HG03139 (cell line): ENCODE results near the gene MTCL3.

Source experiments
- ATAC-seq: cut with Tn5 transposase; IDR thresholded peaks from one replicate; pipeline ENCODE4 v1.9.1; 2021; ENCODE audit not compliant: unreplicated experiment

Gene MTCL3

DNA sequence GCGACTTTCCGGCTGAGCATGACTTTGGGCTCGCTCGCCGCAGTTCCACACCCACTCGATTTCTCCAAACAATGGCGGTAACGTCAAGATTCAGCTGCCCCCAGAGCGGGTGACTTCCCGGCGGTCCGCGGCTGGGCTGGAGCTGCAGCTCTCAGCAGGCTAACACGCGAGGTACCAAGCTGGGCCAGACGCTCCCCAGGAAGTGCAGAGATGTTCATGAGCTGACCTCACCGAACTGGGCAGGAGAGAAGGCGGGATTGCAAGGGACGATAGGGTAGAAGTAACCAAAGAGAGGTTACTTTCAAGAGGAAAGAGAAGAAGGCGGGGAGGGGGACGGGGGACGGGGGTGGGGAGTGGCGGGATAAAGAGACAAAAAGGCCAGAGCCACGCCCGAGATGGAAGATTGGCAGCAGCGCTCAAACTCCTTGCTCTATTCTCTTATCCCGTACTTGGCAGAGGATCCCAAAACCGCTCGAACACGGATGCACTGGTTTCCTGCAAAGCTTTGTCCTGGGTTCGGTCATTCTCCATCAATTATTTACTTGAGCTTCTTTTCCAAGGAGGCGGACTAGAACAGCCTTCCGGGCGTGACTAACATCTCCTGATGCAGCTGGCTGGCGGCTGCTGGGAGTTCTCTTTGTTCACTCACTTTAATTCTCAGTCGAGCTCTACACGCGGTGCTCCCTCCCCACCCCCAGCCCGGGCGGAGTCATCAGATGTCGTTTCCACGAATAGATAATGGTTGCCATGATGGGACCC lies at the start of gene MTCL3:
Gene MTCL3, minus strand, starts transcription at position 626 of the 759 bp plus-strand sequence.
- no peak for ATAC-seq

DNA sequence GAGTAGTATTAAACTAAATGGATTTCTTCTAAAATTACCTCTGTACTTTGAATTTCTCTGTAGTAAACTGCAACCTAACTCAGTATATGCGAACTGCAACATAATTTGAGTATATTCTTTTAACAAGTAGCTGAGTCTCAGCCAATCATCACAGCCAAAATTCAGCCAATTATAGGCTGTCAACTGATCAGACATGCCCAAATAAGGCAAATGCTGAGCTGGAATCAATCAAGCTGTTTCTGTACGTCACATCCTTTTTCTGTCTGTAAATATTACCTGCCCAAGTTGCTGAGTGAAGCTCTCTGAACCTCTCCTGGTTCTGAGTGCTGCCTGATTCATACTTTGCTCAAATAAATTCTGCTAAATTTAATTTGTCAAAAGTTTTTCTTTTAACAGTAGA lies 48.3 kb upstream of the MTCL3 start:
- ATAC-seq, result no peak

- ATAC-seq, result no peak
Observed at GRCh38 chr6:127566651-127567050, 47.5 kb upstream of the MTCL3 start.

DNA sequence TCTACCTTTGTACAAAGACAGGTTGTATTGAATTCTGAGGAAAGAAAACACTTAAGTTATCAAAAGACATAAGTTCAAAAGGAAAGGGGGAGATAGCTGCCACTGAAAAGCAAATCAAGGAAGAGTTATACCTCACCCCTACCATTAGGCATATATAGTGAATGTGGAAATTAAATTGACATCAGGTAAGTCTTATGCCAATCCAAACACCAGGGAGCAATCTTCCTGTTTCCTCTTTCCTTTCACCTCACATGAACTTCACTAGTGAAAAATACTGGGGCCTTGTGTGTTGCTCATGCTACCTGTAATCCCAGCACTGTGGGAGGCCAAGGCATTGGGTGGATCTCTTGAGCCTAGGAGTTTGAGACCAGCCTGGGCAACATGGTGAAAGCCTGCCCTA lies 47.0 kb upstream of the MTCL3 start:
- no peak for ATAC-seq

DNA sequence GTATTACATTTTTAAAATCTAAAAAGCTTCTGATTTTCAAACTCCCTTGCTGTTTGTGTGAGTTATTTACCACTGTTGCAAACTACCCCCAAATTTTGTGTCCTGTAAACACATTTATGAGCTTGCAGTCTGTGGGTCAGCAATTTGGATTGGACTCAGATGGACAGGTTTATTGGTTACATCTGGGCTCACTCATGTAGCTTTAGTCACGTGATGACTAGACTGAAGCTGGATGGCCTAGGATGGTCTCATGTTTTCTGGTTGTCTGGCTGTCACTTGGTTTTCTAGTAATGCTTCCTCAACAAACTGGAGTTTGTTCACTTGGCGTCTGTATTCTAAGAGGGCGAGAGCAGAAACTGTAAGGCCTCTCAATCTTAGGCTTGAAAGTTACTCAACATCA lies 45.6 kb upstream of the MTCL3 start:
- no peak for ATAC-seq

DNA sequence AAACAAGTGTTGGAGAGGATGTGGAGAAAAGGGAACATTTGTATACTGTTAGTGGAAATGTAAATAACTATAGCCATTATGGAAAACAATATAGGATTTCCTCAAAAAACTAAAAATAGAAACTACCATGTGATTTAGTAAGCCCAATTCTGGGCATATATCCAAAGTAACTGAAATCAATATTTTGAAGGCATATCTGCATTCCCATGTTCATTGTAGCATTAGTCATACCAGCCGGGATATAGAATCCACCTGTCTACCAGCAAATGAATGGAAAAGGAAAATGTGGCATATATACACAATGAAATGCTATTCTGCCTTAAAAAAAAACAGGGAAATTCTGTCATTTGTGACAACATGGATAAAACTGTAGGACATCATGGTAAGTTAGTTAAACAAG lies 42.5 kb upstream of the MTCL3 start:
- no peak for ATAC-seq

DNA sequence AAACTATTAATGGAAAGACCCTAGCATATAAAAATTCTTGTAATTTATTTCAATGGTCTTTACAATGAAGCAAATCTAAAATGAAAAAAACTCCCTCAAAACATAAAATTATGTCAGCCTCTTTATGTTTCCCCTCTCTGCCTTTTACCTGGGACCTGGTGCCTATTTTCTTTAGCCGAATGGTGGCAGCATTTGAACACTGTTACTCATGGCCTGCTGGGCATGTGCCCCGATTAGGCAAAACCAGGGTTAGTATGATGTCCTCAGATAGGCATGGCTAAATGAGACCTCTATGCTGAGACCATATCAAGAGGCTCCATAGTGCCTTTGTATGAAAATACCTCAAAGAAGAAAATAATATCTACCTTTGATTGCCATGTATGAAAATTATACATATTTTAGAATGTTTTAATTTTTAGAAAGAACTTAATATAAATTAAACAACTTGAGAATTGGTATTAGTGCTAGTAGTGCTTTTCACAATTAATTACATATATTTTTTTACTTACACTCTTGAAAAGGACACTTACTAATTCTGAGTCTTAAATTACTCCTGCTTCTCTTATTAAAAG lies 35.4 kb upstream of the MTCL3 start:
- peak; percentile 64 for ATAC-seq

DNA sequence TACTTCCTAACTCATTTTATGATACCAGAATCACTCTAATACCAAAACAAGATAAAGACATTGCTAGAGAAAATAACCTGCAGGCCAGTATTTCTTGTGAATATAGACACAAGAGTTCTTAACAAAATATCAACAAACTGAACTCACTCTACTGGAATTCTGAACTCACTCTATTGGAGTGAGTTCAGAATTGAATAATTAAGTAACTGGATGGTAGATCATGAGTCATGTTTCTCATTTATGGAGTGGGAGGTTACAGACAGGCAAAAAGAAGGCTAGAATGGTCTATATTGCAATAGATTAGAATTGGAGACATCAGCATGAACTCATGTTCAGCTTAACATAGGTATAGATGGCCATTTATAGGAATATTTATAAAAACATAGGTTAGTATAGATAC lies 31.3 kb upstream of the MTCL3 start:
- no peak for ATAC-seq

DNA sequence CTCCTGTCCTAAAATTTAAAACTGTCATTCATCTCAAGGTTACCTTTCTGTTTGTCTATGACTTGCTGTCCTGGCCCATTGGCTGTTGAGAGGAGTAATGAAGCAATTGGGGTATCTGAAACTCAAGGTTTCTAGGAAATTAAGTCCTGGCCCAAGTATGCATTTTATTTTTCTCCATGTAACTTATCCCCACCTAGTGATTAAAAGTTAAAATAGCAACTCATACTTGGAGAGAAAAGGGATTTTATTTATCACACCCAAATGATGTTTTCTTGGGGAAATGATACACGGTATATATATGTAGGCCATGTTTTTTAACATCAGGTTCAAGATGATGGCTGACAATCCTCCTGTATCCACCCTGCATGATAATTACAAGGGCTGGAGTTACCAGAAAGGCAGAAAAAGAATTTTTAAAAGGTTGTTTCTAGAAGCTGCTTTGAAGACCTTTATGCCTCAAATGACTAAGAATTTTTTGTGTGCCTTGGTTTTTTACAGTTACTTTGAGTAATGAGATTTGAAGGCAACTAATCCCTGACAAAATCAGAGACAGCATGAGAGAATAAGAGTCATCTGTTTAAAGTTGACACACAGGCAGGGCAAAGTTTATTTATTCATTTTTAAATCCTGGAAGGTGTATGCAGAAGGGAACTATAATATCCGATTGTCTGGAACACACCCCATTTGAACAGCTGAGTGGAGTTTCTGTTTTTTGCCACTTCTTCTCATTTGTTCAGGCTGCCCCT lies 28.9 kb upstream of the MTCL3 start:
- no peak for ATAC-seq

DNA sequence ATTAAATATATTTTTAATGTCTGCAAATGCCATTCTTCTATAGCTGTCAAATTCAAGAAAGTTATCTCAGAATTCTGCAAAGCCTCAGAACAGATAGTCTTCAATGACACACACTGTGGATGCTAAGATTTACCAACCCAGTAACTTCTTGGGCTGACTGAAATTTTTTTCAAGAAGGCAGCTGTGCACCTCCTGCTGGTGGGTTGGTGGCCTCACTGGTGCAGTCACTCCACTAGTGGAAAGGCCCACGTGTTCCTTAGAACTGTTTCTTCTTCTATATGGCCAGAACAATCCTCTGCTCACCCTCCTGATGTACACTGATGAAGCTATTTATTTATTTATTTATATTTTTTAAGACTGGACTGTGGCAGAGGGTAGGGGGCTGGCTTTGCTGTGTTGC lies 28.1 kb upstream of the MTCL3 start:
- ATAC-seq, result no peak

- ATAC-seq, result no peak
Observed at GRCh38 chr6:127539272-127539671, 20.1 kb upstream of the MTCL3 start.

DNA sequence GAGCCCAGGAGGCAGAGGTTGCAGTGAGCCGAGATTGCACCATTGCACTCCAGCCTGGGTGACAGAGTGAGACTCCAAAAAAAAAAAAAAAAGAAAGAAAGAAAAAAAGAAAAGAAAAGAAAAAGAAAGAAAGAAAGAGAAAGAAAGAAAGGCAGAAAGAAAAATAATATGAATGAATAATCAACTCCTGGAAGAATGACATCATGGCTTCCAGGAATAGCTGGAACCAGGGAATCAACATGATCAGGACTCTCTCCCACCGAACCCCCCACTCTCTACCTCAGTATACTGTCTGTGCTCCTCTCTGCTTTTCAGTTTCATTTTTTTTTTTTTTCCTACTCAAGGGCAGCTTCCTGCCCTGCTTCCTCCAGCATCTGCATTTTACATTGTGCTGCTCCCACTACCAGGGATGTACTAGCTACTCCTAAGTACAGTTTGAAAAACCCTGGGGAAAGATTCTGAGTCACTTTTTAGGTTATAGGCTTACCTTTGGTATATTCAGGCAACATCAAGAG lies 19.7 kb upstream of the MTCL3 start:
- no peak for ATAC-seq

DNA sequence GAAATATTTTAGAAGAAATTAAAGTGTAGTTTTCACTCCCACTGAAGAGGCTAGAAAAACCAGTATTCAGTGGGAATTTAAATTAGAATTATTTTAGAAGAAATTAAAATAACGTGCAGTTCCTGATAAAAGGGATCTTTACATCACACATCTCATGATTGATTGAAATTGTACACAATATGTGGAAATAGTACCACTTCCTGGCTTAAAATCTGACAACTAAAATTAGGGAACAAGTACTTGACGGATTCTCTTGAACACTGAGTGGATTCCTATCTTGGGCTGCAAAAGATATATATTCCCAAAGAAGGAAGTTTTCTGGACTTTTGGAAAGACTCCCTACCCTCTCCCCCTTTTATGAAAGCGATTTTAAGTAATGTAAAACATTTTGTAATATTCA lies 14.6 kb upstream of the MTCL3 start:
- no peak for ATAC-seq

DNA sequence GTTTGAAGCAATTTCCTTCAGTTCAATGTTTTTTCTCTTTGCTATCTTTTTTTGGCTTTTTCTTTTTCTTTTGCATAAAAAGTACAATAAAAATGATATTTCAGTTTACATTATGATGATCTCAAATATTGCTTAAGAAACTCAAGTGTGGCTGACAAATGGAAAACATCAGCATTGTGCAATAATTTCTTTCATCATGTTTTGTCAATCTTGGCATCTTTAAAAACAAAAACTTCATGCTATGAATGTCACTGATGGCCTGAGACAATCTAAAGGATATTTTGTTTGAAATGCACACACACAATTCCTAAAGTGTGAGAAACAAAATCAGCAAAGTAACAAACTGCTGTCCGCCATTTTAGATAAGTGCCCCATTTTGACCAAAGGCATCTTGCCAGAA lies 13.9 kb upstream of the MTCL3 start:
- no peak for ATAC-seq

DNA sequence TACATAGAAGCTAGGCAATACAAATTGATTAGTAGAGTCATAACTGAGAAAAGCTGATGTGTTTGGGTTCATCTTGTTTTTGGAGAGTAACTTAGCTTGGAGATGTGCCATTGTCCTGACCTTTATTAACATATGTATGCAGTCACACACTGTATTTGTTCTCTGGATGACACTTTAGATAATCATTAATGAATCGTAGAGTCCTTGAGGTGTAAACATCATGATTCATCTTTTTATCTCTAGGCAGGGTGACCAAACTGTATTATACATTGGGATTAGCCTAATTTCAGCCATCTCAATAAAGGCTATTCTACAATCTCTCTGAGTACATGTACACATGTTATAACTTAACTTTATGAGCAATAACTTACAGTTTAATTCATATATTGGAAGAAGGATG lies 3.6 kb upstream of the MTCL3 start:
- no peak for ATAC-seq

DNA sequence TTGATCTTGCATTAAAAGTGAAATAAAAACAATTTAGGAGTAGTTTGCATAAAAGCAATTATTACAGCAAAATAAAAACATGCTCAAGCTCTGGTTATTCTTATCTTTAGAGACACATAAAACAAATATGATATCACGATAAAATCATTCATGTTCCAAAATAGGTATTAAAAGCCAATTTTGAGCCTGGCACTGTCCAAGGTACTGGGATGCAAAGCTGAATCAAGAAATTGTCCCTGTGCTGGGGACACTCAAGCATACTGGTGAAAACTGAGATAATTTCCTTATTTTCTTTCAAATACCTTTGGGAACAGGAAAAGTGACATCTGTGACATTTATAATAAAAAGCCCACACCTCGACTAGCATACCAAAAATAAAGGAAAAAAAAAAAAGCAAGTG lies 931 bp upstream of the MTCL3 start:
- no peak for ATAC-seq

DNA sequence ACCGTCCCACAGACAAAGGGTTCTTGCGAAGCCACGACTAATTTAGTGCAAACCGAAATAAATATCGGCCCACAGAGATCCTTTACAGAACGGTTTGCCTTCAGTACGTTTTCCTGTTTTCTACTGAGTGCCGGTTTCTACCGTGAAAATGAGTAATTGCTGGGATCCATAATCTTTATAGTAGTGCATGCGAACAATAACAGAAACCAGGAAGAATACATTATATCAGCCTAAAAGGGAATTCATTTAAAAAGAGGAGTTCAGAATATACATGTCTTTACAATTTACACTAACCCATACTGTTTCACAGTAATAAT lies 292 bp upstream of the MTCL3 start:
- no peak for ATAC-seq

GRCh38 chr6:127518191-127518709 lies 885 bp downstream of the MTCL3 start:
- ATAC-seq, result no peak

DNA sequence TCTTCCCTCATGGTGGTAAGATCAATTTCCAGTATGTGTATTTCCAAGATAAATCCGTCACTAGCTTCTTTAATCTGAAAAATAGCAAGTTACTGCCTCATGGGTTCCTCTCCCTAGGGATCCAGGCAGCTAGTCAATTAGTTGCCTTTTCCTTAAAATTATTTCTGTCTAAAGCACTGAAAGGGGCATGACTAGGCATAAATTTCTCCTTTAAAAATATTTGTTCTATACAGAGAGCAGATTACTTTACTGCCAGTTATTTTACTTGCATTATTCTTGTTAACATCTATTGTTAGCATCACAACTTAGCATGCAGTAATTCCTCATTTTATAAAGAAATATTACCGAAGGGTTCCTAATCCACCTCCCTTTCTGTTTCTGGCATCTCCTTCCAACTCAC lies 1.4 kb downstream of the MTCL3 start:
- ATAC-seq, result no peak

- ATAC-seq, result peak; percentile 63
Observed at GRCh38 chr6:127516662-127517273, 2.4 kb downstream of the MTCL3 start.

DNA sequence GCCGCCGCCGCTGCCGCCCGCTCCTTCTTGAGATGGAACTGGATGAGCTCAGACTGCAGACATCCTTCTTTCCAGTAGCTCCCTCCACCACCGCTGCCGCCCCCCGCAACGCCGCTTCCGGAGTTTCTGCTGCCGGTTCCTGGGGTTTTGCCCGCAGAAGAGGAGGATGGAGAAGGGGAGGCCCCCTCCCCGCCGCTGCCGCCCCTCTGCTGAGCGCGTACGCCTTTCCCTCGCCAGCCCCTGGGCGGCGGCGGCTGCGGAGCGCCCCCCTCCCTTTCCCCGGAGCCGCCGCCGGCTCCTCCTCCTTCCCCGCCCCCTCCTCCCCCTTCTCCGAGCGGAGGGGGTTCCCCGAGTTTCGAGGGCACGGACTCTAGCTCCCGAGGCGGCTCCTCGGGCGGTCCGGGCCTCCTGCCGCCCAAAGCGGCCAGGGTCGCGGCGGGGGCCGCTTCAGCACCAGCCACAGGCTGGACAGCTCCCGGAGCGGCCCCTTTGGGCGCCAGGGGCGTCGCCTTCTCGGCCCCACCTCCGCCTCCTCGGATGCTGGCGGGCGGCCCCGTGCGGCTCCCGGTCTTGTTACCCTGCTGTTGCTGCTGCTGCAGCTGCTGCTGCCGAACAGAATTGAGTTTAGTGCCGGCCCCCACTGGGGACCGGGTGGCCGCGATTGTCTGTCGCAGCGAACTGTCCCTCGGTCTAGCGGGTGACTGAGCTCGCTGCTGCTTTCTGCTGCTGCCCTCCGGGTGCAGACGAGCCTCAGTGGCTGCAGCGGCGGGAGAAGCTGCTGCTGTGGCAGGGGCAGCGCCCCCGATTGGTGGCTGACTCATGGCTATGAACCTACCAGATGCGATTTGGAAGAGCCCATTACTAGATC lies 3.1 kb downstream of the MTCL3 start:
- ATAC-seq, result peak; percentile 65
